HepG2 (cell line): ENCODE data around the gene SFXN5. TPM values are rescaled to one million over a fixed set of nuclear protein-coding genes. Genes with fewer than 3 reads are reported as not detected.
A peak's percentile ranks its signal among the peaks of the same experiment; 100 is the strongest.

ENCODE experiments used
- FOSL2 ChIP-seq: sonication (generic); formaldehyde crosslinking; IDR thresholded peaks from 2 replicates; pipeline ENCODE4 v1.4.0; 2020; ENCODE audit warnings: missing genetic modification reagents
- GLI4 ChIP-seq: sonication (generic); formaldehyde crosslinking; IDR thresholded peaks from 2 replicates; pipeline ENCODE4 v1.5.1; 2020; ENCODE audit warnings: missing genetic modification reagents, mild to moderate bottlenecking, moderate library complexity, borderline replicate concordance
- HINFP ChIP-seq: sonication (generic); formaldehyde crosslinking; IDR thresholded peaks from 2 replicates; pipeline ENCODE4 v1.4.0; 2020; ENCODE audit warnings: low read depth, mild to moderate bottlenecking, missing genetic modification reagents
- JUNB ChIP-seq: sonication (generic); formaldehyde crosslinking; IDR thresholded peaks from 2 replicates; pipeline ENCODE4 v1.8.0; 2022; ENCODE audit warnings: missing genetic modification reagents, mild to moderate bottlenecking, borderline replicate concordance
- LBX2 ChIP-seq: sonication (generic); formaldehyde crosslinking; IDR thresholded peaks from 2 replicates; pipeline ENCODE4 v1.5.0; 2020; ENCODE audit warnings: missing genetic modification reagents, mild to moderate bottlenecking, borderline replicate concordance
- SAFB2 ChIP-seq: sonication (generic); formaldehyde crosslinking; IDR thresholded peaks from 2 replicates; pipeline ENCODE4 v1.5.1; 2020; ENCODE audit warnings: missing genetic modification reagents, low read depth, mild to moderate bottlenecking, borderline replicate concordance
- SMAD3 ChIP-seq: sonication (generic); formaldehyde crosslinking; IDR thresholded peaks from 2 replicates; pipeline ENCODE4 v1.4.0; 2020; ENCODE audit warnings: missing genetic modification reagents
- SOX5 ChIP-seq: IDR thresholded peaks from 2 replicates; pipeline ENCODE4 v1.6.1; 2016; ENCODE audit warnings: borderline replicate concordance
- SRSF4 ChIP-seq: fragments of 200-400 bp; formaldehyde crosslinking; IDR thresholded peaks from one replicate; pipeline ENCODE4 v1.6.1; 2018; ENCODE audit warnings: mild to moderate bottlenecking, low read depth, low read length, moderate library complexity; ENCODE audit not compliant: poor library complexity, severe bottlenecking
- ZKSCAN1 ChIP-seq: fragments of 150-350 bp; IDR thresholded peaks from 2 replicates; pipeline ENCODE4 v1.6.1; 2014; ENCODE audit warnings: low read length
- ZNF180 ChIP-seq: sonication (generic); formaldehyde crosslinking; IDR thresholded peaks from 2 replicates; pipeline ENCODE4 v1.4.0; 2020; ENCODE audit warnings: low read depth, missing genetic modification reagents, borderline replicate concordance
- ZNF207 ChIP-seq: fragments of 450-650 bp; IDR thresholded peaks from 2 replicates; pipeline ENCODE4 v1.6.1; 2016; ENCODE audit warnings: antibody characterized with exemption, borderline replicate concordance
- ZNF772 ChIP-seq: sonication (generic); formaldehyde crosslinking; IDR thresholded peaks from 2 replicates; pipeline ENCODE4 v1.5.0; 2020; ENCODE audit warnings: mild to moderate bottlenecking, missing genetic modification reagents
- ZNF777 ChIP-seq: sonication (generic); formaldehyde crosslinking; IDR thresholded peaks from 2 replicates; pipeline ENCODE4 v1.4.0; 2020; ENCODE audit warnings: missing genetic modification reagents
- ZNF878 ChIP-seq: sonication (generic); formaldehyde crosslinking; IDR thresholded peaks from 2 replicates; pipeline ENCODE4 v1.8.1; 2023; ENCODE audit warnings: mild to moderate bottlenecking, missing genetic modification reagents, moderate library complexity
- polyA plus RNA-seq, 8 experiments: library from polyadenylated mRNA; depleted of rRNA in 3 of 8; stranded (reverse) in 7 of 8; unstranded in 1 of 8; fragments of >200 nt; fragmentation: Illumina TruSeq in 4 of 8; extraction: Trizol in 4 of 8; gene quantifications; 2 replicates each; pipeline versions ENCODE4 v1.2.1 to v1.2.3, GENCODE V29; 2011 to 2016; ENCODE audit warnings: low read depth in 4 of 8, missing spikeins in 1 of 8, mixed read lengths in 1 of 8; ENCODE audit not compliant: insufficient read depth in 1 of 8
- total RNA-seq, 5 experiments: library from RNA; depleted of rRNA; stranded (reverse); fragments of >200 nt; fragmentation: Illumina TruSeq; extraction: Trizol; gene quantifications; 2 replicates each; pipeline ENCODE4 v1.2.3, GENCODE V29; 2016; ENCODE audit warnings: low read depth in 1 of 5
- TF ChIP-seq, protein P1 (sequence below): sonication (generic); formaldehyde crosslinking; conservative IDR thresholded peaks from 2 replicates; pipeline ENCODE4 v1.4.0; 2020; ENCODE audit warnings: missing genetic modification reagents
- TF ChIP-seq, protein P2 (sequence below): sonication (generic); IDR thresholded peaks from 2 replicates; pipeline ENCODE4 v1.6.1; 2016; ENCODE audit warnings: low read depth, borderline replicate concordance
- TF ChIP-seq, protein P3 (sequence below): sonication (generic); formaldehyde crosslinking; IDR thresholded peaks from 2 replicates; pipeline ENCODE4 v1.4.0; 2020; ENCODE audit warnings: missing genetic modification reagents

SFXN5 gene
- total and polyA plus RNA-seq, 2 of the 13 experiments (the other 11 are each of a cell fraction or from before 2014, with no cell fraction given) = 34.9 to 37.4 TPM

GRCh38 chr2:73031725-73032701 lies 39.5 kb downstream of the SFXN5 start (continued):
- TF ChIP-seq, protein P1, sequence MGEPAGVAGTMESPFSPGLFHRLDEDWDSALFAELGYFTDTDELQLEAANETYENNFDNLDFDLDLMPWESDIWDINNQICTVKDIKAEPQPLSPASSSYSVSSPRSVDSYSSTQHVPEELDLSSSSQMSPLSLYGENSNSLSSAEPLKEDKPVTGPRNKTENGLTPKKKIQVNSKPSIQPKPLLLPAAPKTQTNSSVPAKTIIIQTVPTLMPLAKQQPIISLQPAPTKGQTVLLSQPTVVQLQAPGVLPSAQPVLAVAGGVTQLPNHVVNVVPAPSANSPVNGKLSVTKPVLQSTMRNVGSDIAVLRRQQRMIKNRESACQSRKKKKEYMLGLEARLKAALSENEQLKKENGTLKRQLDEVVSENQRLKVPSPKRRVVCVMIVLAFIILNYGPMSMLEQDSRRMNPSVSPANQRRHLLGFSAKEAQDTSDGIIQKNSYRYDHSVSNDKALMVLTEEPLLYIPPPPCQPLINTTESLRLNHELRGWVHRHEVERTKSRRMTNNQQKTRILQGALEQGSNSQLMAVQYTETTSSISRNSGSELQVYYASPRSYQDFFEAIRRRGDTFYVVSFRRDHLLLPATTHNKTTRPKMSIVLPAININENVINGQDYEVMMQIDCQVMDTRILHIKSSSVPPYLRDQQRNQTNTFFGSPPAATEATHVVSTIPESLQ (CRISPR knock-in tag) = 0 out of 2 replicates have a peak, but pooled peaks have one; percentile 36
- TF ChIP-seq ZNF207 (no peak), ZNF180 (no peak), ZKSCAN1 (no peak), FOSL2 (CRISPR knock-in tag) (peak; percentile 83), ZNF772 (peak; percentile 65; the same call in 1 of the 2 replicates), SRSF4 (no peak), SAFB2 (CRISPR knock-in tag) (0 out of 2 replicates have a peak, but pooled peaks have one; percentile 57), SOX5 (CRISPR knock-in tag) (peak; percentile 79; the same call in 1 of the 2 replicates), ZNF777 (CRISPR knock-in tag) (peak; percentile 75), ZNF878 (CRISPR knock-in tag) (peak; percentile 65; the same call in 1 of the 2 replicates), JUNB (no peak; the same call in 1 of the 2 replicates), GLI4 (CRISPR knock-in tag) (peak; percentile 62; the same call in 1 of the 2 replicates), HINFP (CRISPR knock-in tag) (0 out of 2 replicates have a peak, but pooled peaks have one; percentile 6), LBX2 (CRISPR knock-in tag) (no peak), SMAD3 (CRISPR knock-in tag) (peak; percentile 87)
- TF ChIP-seq, protein P2, sequence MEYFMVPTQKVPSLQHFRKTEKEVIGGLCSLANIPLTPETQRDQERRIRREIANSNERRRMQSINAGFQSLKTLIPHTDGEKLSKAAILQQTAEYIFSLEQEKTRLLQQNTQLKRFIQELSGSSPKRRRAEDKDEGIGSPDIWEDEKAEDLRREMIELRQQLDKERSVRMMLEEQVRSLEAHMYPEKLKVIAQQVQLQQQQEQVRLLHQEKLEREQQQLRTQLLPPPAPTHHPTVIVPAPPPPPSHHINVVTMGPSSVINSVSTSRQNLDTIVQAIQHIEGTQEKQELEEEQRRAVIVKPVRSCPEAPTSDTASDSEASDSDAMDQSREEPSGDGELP = peak; percentile 86; the same call in 1 of the 2 replicates
- TF ChIP-seq, protein P3, sequence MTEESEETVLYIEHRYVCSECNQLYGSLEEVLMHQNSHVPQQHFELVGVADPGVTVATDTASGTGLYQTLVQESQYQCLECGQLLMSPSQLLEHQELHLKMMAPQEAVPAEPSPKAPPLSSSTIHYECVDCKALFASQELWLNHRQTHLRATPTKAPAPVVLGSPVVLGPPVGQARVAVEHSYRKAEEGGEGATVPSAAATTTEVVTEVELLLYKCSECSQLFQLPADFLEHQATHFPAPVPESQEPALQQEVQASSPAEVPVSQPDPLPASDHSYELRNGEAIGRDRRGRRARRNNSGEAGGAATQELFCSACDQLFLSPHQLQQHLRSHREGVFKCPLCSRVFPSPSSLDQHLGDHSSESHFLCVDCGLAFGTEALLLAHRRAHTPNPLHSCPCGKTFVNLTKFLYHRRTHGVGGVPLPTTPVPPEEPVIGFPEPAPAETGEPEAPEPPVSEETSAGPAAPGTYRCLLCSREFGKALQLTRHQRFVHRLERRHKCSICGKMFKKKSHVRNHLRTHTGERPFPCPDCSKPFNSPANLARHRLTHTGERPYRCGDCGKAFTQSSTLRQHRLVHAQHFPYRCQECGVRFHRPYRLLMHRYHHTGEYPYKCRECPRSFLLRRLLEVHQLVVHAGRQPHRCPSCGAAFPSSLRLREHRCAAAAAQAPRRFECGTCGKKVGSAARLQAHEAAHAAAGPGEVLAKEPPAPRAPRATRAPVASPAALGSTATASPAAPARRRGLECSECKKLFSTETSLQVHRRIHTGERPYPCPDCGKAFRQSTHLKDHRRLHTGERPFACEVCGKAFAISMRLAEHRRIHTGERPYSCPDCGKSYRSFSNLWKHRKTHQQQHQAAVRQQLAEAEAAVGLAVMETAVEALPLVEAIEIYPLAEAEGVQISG = peak; percentile 75
